Measurements from ENCODE around the gene TSSK3.

DNA sequence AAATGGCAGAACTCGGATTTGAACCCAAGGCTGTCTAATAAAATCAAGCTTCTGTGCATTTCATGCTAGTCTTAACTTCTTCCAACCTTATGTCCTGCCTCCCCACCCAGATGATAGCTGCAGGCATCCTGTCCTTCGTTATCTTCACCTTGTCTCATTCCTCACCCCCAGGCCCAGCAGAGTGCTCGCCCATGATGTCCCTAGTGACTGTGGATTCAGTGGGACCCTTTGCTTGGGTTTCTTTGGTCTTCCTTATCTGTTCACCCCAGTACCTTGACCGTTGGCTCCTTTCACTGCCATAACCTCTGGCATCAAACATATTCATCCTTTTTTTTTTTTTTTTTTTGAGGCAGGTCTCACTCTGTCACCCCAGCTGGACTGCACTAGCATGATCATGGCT is 37.5 kb downstream of the TSSK3 start:
- TF ChIP-seq, protein P1, sequence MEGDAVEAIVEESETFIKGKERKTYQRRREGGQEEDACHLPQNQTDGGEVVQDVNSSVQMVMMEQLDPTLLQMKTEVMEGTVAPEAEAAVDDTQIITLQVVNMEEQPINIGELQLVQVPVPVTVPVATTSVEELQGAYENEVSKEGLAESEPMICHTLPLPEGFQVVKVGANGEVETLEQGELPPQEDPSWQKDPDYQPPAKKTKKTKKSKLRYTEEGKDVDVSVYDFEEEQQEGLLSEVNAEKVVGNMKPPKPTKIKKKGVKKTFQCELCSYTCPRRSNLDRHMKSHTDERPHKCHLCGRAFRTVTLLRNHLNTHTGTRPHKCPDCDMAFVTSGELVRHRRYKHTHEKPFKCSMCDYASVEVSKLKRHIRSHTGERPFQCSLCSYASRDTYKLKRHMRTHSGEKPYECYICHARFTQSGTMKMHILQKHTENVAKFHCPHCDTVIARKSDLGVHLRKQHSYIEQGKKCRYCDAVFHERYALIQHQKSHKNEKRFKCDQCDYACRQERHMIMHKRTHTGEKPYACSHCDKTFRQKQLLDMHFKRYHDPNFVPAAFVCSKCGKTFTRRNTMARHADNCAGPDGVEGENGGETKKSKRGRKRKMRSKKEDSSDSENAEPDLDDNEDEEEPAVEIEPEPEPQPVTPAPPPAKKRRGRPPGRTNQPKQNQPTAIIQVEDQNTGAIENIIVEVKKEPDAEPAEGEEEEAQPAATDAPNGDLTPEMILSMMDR (IDR thresholded peaks at IDR 0.05) = no peak
- TF ChIP-seq POLR2A (IDR thresholded peaks at IDR 0.05) = no peak

All from ovary (tissue), 3 donors.